Adrenal gland (tissue), 12 donors: ENCODE results near the gene PURA. TPM values are rescaled to one million over a fixed set of nuclear protein-coding genes. Genes with fewer than 3 reads are reported as not detected.
A peak's percentile ranks its signal among the peaks of the same experiment; 100 is the strongest.

Experiments used
- DNase-seq, 7 donors: peaks; one replicate each; pipeline ENCODE4 v3.0.0-alpha.2; 2019 to 2020
- H3K27ac ChIP-seq, 5 donors: fragments of 200-600 bp; sonication (generic) in 4 of 5; 1 replicate in 3 of 5; 2 replicates in 2 of 5; pipeline versions ENCODE4 v1.5.1 to v1.8.0; 2016 to 2020; ENCODE audit warnings: mild to moderate bottlenecking in 1 of 5
- H3K27me3 ChIP-seq: fragments of 200-600 bp; 2 replicates; pipeline ENCODE4 v1.8.0; 2021
- H3K36me3 ChIP-seq, 2 donors: fragments of 200-600 bp; replicated peaks in 1 of 2; 1 replicate in 1 of 2; 2 replicates in 1 of 2; pipeline versions ENCODE4 v1.5.1 to v1.8.0; 2018 to 2022
- H3K4me1 ChIP-seq, 2 donors: fragments of 200-600 bp; replicated peaks in 1 of 2; 1 replicate in 1 of 2; 2 replicates in 1 of 2; pipeline versions ENCODE4 v1.5.1 to v1.8.0; 2018 to 2021
- H3K4me3 ChIP-seq, 4 donors: fragments of 200-600 bp; sonication (generic) in 3 of 4; one replicate each; pipeline ENCODE4 v1.5.1; 2016 to 2018
- H3K9me3 ChIP-seq, 3 donors: fragments of 200-600 bp; sonication (generic) in 1 of 3; replicated peaks in 1 of 3; 1 replicate in 2 of 3; 2 replicates in 1 of 3; pipeline versions ENCODE4 v1.5.1 to v1.8.0; 2016 to 2021
- CTCF ChIP-seq, 6 experiments: fragments of 450-650 bp in 4 of 6; fragments of 200-600 bp in 2 of 6; sonication (generic) in 1 of 6; IDR thresholded peaks; 1 replicate in 5 of 6; 2 replicates in 1 of 6; pipeline versions ENCODE4 v1.5.1 to v1.8.0; 2016 to 2021; ENCODE audit warnings: antibody characterized with exemption in 6 of 6, mild to moderate bottlenecking in 2 of 6, moderate library complexity in 1 of 6
- POLR2A ChIP-seq, 2 donors: fragments of 450-650 bp; IDR thresholded peaks; one replicate each; pipeline ENCODE4 v1.6.1; 2017; ENCODE audit warnings: antibody characterized with exemption in 2 of 2, mild to moderate bottlenecking in 2 of 2, moderate library complexity in 1 of 2
- WGBS, 4 donors: extraction: QIAGEN DNeasy Blood & Tissue Kit in 2 of 4; methylation state at CpG; one replicate each; pipeline versions ENCODE4 v1.1.5 to v1.1.7; 2013 to 2017; 5-methylcytosine and 5-hydroxymethylcytosine counted together
- intact Hi-C, 2 donors: fragments of 100-400 bp; cut with DNase I; formaldehyde crosslinking; loops; one replicate each; pipeline versions ENCODE4 v1.14.1 to v1.15.0; 2022 to 2023
- polyA plus RNA-seq, 3 donors: library from polyadenylated mRNA; stranded (reverse); fragments of 200-250 nt in 2 of 3; fragments of 350-450 nt in 1 of 3; fragmentation: Illumina TruSeq in 1 of 3; extraction: RNeasy Lipid Tissue Mini Kit (QIAGEN cat#74804) in 1 of 3; gene quantifications; one replicate each; pipeline ENCODE4 v1.2.3, GENCODE V29; 2013 to 2014
- total RNA-seq, 9 donors: library from RNA; depleted of rRNA in 4 of 9; stranded (reverse); fragments of >200 nt in 4 of 9; fragments of 120-200 nt in 1 of 9; fragmentation: NEBNext Ultra II Directional in 1 of 9; extraction: Animal tissue kit (Norgen Biotek cat#: 25700) in 1 of 9; gene quantifications; one replicate each; pipeline versions ENCODE4 v1.1.0 to v1.2.4, GENCODE V29; 2013 to 2023
- donor health status: healthy with polysubstance abuse.
- donor health status: Bipolar disorder and iron deficiency.
- donor health status: DM: yes; HTN: yes; CAD: no.
- donor health status: DM: no; HTN: no; CAD: no.
- donor health status: DM: no; HTN: no; CAD: no.
- donor health status: DM: yes; HTN: yes; CAD: no.

The PURA gene
- total and polyA plus RNA-seq, 12 donors = 4.9 to 37.0 (median 21.7) TPM

- Histone ChIP-seq H3K4me3 (no peak overlapping the region), H3K27me3 (no peaks in the 10 kb centered on the region), H3K27ac (no peak overlapping the region), H3K4me1 (peaks cover 0 to 8% of the 10 kb centered on the region in 2 donors), H3K36me3 (no peaks in the 10 kb centered on the region), H3K9me3 (no peaks in the 10 kb centered on the region)
- WGBS, 4 donors = 79 to 84% (median 79%) methylated on average over 7 of the region's 7 CpGs
- DNase-seq = no peak
- intact Hi-C loops = loop anchor here (5.0 to 10.0 kb wide), 4 partner anchors 194 to 374 kb away; no protein-coding TSS in a partner anchor
- TF ChIP-seq POLR2A (IDR thresholded peaks at IDR 0.05) = no peak
- TF ChIP-seq CTCF (IDR thresholded peaks at IDR 0.05) = no peak
Measured at GRCh38 chr5:140159014-140159927, 45.4 kb downstream of the PURA start.

GRCh38 chr5:140162275-140162674, 48.4 kb downstream of the PURA start:
- intact Hi-C loops = no loop called here
- no peaks in the 10 kb centered on the region for H3K9me3 ChIP-seq
- DNase-seq = peak in 1 of 7 donors; percentile 38

GRCh38 chr5:140162781-140163180, 48.9 kb downstream of the PURA start:
- peaks cover 13 to 16% of the 10 kb centered on the region in 2 donors for H3K4me1 ChIP-seq
- DNase-seq = peak in 1 of 7 donors; percentile 48
- no peaks in the 10 kb centered on the region for H3K27me3 ChIP-seq
- H3K9me3 ChIP-seq = no peaks in the 10 kb centered on the region
- H3K4me3 ChIP-seq = no peak overlapping the region
- intact Hi-C loops = no loop called here
- TF ChIP-seq POLR2A (IDR thresholded peaks at IDR 0.05) = no peak
- TF ChIP-seq CTCF (IDR thresholded peaks at IDR 0.05) = no peak
- H3K36me3 ChIP-seq = no peaks in the 10 kb centered on the region
- WGBS, 4 donors = 83 to 90% (median 84%) methylated on average over 4 to 5 of the region's 5 CpGs
- no peak overlapping the region for H3K27ac ChIP-seq

More at GRCh38 chr5:140162275-140162674, 48.4 kb downstream of the PURA start:
- TF ChIP-seq CTCF (IDR thresholded peaks at IDR 0.05) = no peak
- TF ChIP-seq POLR2A (IDR thresholded peaks at IDR 0.05) = no peak
- Histone ChIP-seq H3K4me1 (peaks cover 13 to 16% of the 10 kb centered on the region in 2 donors), H3K27me3 (no peaks in the 10 kb centered on the region), H3K4me3 (no peak overlapping the region), H3K36me3 (no peaks in the 10 kb centered on the region), H3K27ac (no peak overlapping the region)
- 86 to 92% (median 89%) methylated on average over 5 of the region's 5 CpGs for WGBS, 4 donors

- 42 to 59% (median 47%) methylated on average over 4 to 5 of the region's 5 CpGs for WGBS, 4 donors
- Histone ChIP-seq H3K9me3 (no peaks in the 10 kb centered on the region), H3K27ac (peak overlapping the region in 1 of 5 donors; percentile 52), H3K27me3 (no peaks in the 10 kb centered on the region), H3K4me1 (peaks cover 13 to 16% of the 10 kb centered on the region in 2 donors), H3K4me3 (no peak overlapping the region), H3K36me3 (no peaks in the 10 kb centered on the region)
- no peak for TF ChIP-seq CTCF (IDR thresholded peaks at IDR 0.05)
- TF ChIP-seq POLR2A (IDR thresholded peaks at IDR 0.05) = no peak
- peak in 6 of 7 donors; percentile 50 to 79 (median 65) for DNase-seq
- intact Hi-C loops = loop anchor here in 1 of 2 donors (5.0 kb wide), 2 partner anchors 72 to 192 kb away; no protein-coding TSS in a partner anchor
Measured at GRCh38 chr5:140165101-140165922, 51.4 kb downstream of the PURA start.
